OCI-LY3 (cell line): ENCODE results near the gene CRY1.

ENCODE experiments used
- EZH2phosphoT487 ChIP-seq: fragments of 200-600 bp; shearing (Covaris generic); IDR thresholded peaks from 2 replicates; pipeline ENCODE4 v1.6.1; 2018; ENCODE audit warnings: antibody characterized with exemption, mixed run types, low read depth
- TF ChIP-seq, protein P1 (sequence below): fragments of 200-600, 300-600 bp; sonication (generic); IDR thresholded peaks from 2 replicates; pipeline ENCODE4 v1.5.1; 2014; ENCODE audit warnings: antibody characterized with exemption, low read length, low read depth

- TF ChIP-seq, protein P1, sequence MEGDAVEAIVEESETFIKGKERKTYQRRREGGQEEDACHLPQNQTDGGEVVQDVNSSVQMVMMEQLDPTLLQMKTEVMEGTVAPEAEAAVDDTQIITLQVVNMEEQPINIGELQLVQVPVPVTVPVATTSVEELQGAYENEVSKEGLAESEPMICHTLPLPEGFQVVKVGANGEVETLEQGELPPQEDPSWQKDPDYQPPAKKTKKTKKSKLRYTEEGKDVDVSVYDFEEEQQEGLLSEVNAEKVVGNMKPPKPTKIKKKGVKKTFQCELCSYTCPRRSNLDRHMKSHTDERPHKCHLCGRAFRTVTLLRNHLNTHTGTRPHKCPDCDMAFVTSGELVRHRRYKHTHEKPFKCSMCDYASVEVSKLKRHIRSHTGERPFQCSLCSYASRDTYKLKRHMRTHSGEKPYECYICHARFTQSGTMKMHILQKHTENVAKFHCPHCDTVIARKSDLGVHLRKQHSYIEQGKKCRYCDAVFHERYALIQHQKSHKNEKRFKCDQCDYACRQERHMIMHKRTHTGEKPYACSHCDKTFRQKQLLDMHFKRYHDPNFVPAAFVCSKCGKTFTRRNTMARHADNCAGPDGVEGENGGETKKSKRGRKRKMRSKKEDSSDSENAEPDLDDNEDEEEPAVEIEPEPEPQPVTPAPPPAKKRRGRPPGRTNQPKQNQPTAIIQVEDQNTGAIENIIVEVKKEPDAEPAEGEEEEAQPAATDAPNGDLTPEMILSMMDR, result no peak
- no peak for TF ChIP-seq EZH2phosphoT487
These were observed 65.7 kb downstream of the CRY1 start for GRCh38 chr12:107027636-107028053.
